ENCODE measurements around the gene HCST. TPM values are rescaled to one million over a fixed set of nuclear protein-coding genes. Genes with fewer than 3 reads are reported as not detected.

Gene HCST
- total and polyA plus RNA-seq, 4 experiments from 2014 or later = 66.2 to 684 (median 321) TPM

- DNase-seq = peak in 1 of 5 donors; percentile 6
- peaks cover 0 to 2% (median 0%) of the 10 kb centered on the region in 8 donors for H3K9me3 Mint-ChIP-seq
- H3K36me3 Mint-ChIP-seq = peaks cover 0 to 2% of the 10 kb centered on the region in 2 donors
- H3K9me3 ChIP-seq (ENCODE audit: control insufficient read depth in 1 of 2, low read length in 2 of 2) = no peaks in the 10 kb centered on the region
- CTCF ChIA-PET (ENCODE audit: partially characterized antibody) = interaction anchor here (1.0 to 7.2 kb wide), 5 partner anchors 27 to 62 kb away, joined by 3 to 125 read pairs (median 3); no protein-coding TSS in a partner anchor
- peaks cover 56% of the 10 kb centered on the region for H3K4me1 ChIP-seq (ENCODE audit: insufficient read depth, low read length)
- no peaks in the 10 kb centered on the region for H3K36me3 ChIP-seq (ENCODE audit: insufficient read depth, low read length)
- H3K27ac ChIP-seq (ENCODE audit: low read depth, low read length) = peak overlapping the region; percentile 25
- peak overlapping the region in 4 of 7 donors; percentile 36 to 95 (median 78) for H3K27ac Mint-ChIP-seq
- H3K4me3 ChIP-seq (ENCODE audit: low read length in 2 of 2) = no peak overlapping the region
- intact Hi-C loops (cut with micrococcal nuclease) = no loop called here
- no peaks in the 10 kb centered on the region for H3K27me3 Mint-ChIP-seq
- POLR2A ChIA-PET (ENCODE audit: partially characterized antibody) = interaction anchor here (1.3 to 6.0 kb wide), 4 partner anchors 26 to 49 kb away, joined by 3 to 89 read pairs (median 24); partner anchors contain the start of gene NFKBID
- no peaks in the 10 kb centered on the region for H3K27me3 ChIP-seq (ENCODE audit: insufficient read depth, low read length)
- peaks cover 23 to 60% (median 39%) of the 10 kb centered on the region in 4 donors for H3K4me1 Mint-ChIP-seq
- H3K4me3 Mint-ChIP-seq = no peak overlapping the region
These were observed 30.1 kb downstream of the HCST start for GRCh38 chr19:35932291-35932936.

- Mint-ChIP-seq H3K27ac (peak within 1 kb of the TSS; percentile 74 to 98 (median 90)), H3K4me1 (peaks cover 32 to 55% (median 44%) of the 10 kb centered on the region in 4 donors), H3K27me3 (no peaks in the 10 kb centered on the region), H3K9me3 (peaks cover 0 to 2% (median 0%) of the 10 kb centered on the region in 8 donors), H3K4me3 (peak within 1 kb of the TSS; percentile 86 to 99 (median 95)), H3K36me3 (peaks cover 5 to 28% of the 10 kb centered on the region in 2 donors)
- Histone ChIP-seq H3K27me3 (ENCODE audit: insufficient read depth, low read length) (no peaks in the 10 kb centered on the region), H3K36me3 (ENCODE audit: insufficient read depth, low read length) (no peaks in the 10 kb centered on the region), H3K9me3 (ENCODE audit: control insufficient read depth in 1 of 2, low read length in 2 of 2) (no peaks in the 10 kb centered on the region), H3K27ac (ENCODE audit: low read depth, low read length) (peak within 1 kb of the TSS; percentile 53), H3K4me1 (ENCODE audit: insufficient read depth, low read length) (peaks cover 43% of the 10 kb centered on the region), H3K4me3 (ENCODE audit: low read length in 2 of 2) (peak within 1 kb of the TSS; percentile 53 to 70)
- intact Hi-C loops (cut with micrococcal nuclease) = loop anchor here (1.0 kb wide), 1 partner anchor 23 kb away; no protein-coding TSS in a partner anchor
- DNase-seq = peak; percentile 30 to 45 (median 36)
- CTCF ChIA-PET (ENCODE audit: partially characterized antibody) = interaction anchor here (1.0 to 7.2 kb wide), 3 partner anchors 22 to 54 kb away, joined by 3 to 125 read pairs (median 5); no protein-coding TSS in a partner anchor
- POLR2A ChIA-PET (ENCODE audit: partially characterized antibody) = interaction anchor here (2.6 kb wide), 1 partner anchor 23 kb away, joined by 8 read pairs; no protein-coding TSS in a partner anchor
These were observed 33.8 kb downstream of the HCST start, which contains the start of gene LRFN3 for GRCh38 chr19:35935911-35936737. LRFN3 (plus strand) TSS chr19:35936374; CDS start chr19:35939426, 3,052 bp downstream.

- peaks cover 9 to 33% of the 10 kb centered on the region in 2 donors for H3K36me3 Mint-ChIP-seq
- DNase-seq = peak in 1 of 5 donors; percentile 30
- H3K4me3 Mint-ChIP-seq = peak overlapping the region; percentile 81 to 96 (median 88)
- H3K27me3 Mint-ChIP-seq = no peaks in the 10 kb centered on the region
- Histone ChIP-seq H3K4me1 (ENCODE audit: insufficient read depth, low read length) (peaks cover 38% of the 10 kb centered on the region), H3K4me3 (ENCODE audit: low read length in 2 of 2) (peak overlapping the region; percentile 42 to 50), H3K36me3 (ENCODE audit: insufficient read depth, low read length) (no peaks in the 10 kb centered on the region), H3K27me3 (ENCODE audit: insufficient read depth, low read length) (no peaks in the 10 kb centered on the region), H3K27ac (ENCODE audit: low read depth, low read length) (peak overlapping the region; percentile 53), H3K9me3 (ENCODE audit: control insufficient read depth in 1 of 2, low read length in 2 of 2) (no peaks in the 10 kb centered on the region)
- ChIA-PET CTCF (ENCODE audit: partially characterized antibody) (interaction anchor here (0.9 to 1.7 kb wide), 4 partner anchors 17 to 55 kb away, joined by 3 to 5 read pairs (median 4); no protein-coding TSS in a partner anchor), POLR2A (ENCODE audit: partially characterized antibody) (interaction anchor here (2.1 to 2.6 kb wide), 2 partner anchors 22 to 34 kb away, joined by 6 to 8 read pairs; no protein-coding TSS in a partner anchor)
- H3K27ac Mint-ChIP-seq = peak overlapping the region; percentile 53 to 79 (median 72)
- H3K9me3 Mint-ChIP-seq = peaks cover 0 to 2% (median 0%) of the 10 kb centered on the region in 8 donors
- H3K4me1 Mint-ChIP-seq = peaks cover 30 to 51% (median 41%) of the 10 kb centered on the region in 4 donors
- intact Hi-C loops (cut with micrococcal nuclease) = loop anchor here (1.0 kb wide), 1 partner anchor 22 kb away; no protein-coding TSS in a partner anchor
These were observed 34.5 kb downstream of the HCST start for GRCh38 chr19:35936738-35937268.

- Mint-ChIP-seq H3K4me3 (peak overlapping the region; percentile 81 to 96 (median 88)), H3K27me3 (no peaks in the 10 kb centered on the region), H3K9me3 (peaks cover 0 to 2% (median 0%) of the 10 kb centered on the region in 8 donors), H3K36me3 (peaks cover 9 to 37% of the 10 kb centered on the region in 2 donors), H3K27ac (peak overlapping the region; percentile 72 to 91 (median 87)), H3K4me1 (peaks cover 28 to 47% (median 38%) of the 10 kb centered on the region in 4 donors)
- no peaks in the 10 kb centered on the region for H3K27me3 ChIP-seq (ENCODE audit: insufficient read depth, low read length)
- peaks cover 35% of the 10 kb centered on the region for H3K4me1 ChIP-seq (ENCODE audit: insufficient read depth, low read length)
- peak overlapping the region; percentile 42 to 50 for H3K4me3 ChIP-seq (ENCODE audit: low read length in 2 of 2)
- CTCF ChIA-PET (ENCODE audit: partially characterized antibody) = interaction anchor here (0.9 to 1.7 kb wide), 5 partner anchors 14 to 55 kb away, joined by 3 to 5 read pairs (median 4); no protein-coding TSS in a partner anchor
- H3K9me3 ChIP-seq (ENCODE audit: control insufficient read depth in 1 of 2, low read length in 2 of 2) = no peaks in the 10 kb centered on the region
- peak overlapping the region; percentile 53 for H3K27ac ChIP-seq (ENCODE audit: low read depth, low read length)
- no peaks in the 10 kb centered on the region for H3K36me3 ChIP-seq (ENCODE audit: insufficient read depth, low read length)
- DNase-seq = peak in 1 of 5 donors; percentile 43
- intact Hi-C loops (cut with micrococcal nuclease) = no loop called here
- POLR2A ChIA-PET (ENCODE audit: partially characterized antibody) = interaction anchor here (2.1 to 2.6 kb wide), 2 partner anchors 21 to 34 kb away, joined by 6 to 8 read pairs; no protein-coding TSS in a partner anchor
These were observed 35.3 kb downstream of the HCST start for GRCh38 chr19:35937345-35938281.

GRCh38 chr19:35938282-35939224 is 36.2 kb downstream of the HCST start:
- Mint-ChIP-seq H3K9me3 (peaks cover 0 to 2% (median 0%) of the 10 kb centered on the region in 8 donors), H3K4me3 (peak overlapping the region; percentile 81 to 96 (median 88)), H3K27ac (peak overlapping the region; percentile 61 to 91 (median 81)), H3K27me3 (no peaks in the 10 kb centered on the region), H3K36me3 (peaks cover 15 to 43% of the 10 kb centered on the region in 2 donors), H3K4me1 (peaks cover 30 to 53% (median 42%) of the 10 kb centered on the region in 4 donors)
- CTCF ChIA-PET (ENCODE audit: partially characterized antibody) = interaction anchor here (0.6 to 1.3 kb wide), 3 partner anchors 8 to 20 kb away, joined by 3 to 4 read pairs (median 4); no protein-coding TSS in a partner anchor
- POLR2A ChIA-PET (ENCODE audit: partially characterized antibody) = interaction anchor here (2.1 to 2.6 kb wide), 2 partner anchors 20 to 35 kb away, joined by 6 to 8 read pairs; no protein-coding TSS in a partner anchor
- Histone ChIP-seq H3K36me3 (ENCODE audit: insufficient read depth, low read length) (no peaks in the 10 kb centered on the region), H3K4me3 (ENCODE audit: low read length in 2 of 2) (peak overlapping the region in 1 of 2 donors; percentile 2), H3K27ac (ENCODE audit: low read depth, low read length) (no peak overlapping the region), H3K9me3 (ENCODE audit: control insufficient read depth in 1 of 2, low read length in 2 of 2) (no peaks in the 10 kb centered on the region), H3K27me3 (ENCODE audit: insufficient read depth, low read length) (no peaks in the 10 kb centered on the region), H3K4me1 (ENCODE audit: insufficient read depth, low read length) (peaks cover 35% of the 10 kb centered on the region)
- DNase-seq = no peak
- intact Hi-C loops (cut with micrococcal nuclease) = no loop called here
